ENCODE measurements around the gene PHF23.

Gene PHF23

DNA sequence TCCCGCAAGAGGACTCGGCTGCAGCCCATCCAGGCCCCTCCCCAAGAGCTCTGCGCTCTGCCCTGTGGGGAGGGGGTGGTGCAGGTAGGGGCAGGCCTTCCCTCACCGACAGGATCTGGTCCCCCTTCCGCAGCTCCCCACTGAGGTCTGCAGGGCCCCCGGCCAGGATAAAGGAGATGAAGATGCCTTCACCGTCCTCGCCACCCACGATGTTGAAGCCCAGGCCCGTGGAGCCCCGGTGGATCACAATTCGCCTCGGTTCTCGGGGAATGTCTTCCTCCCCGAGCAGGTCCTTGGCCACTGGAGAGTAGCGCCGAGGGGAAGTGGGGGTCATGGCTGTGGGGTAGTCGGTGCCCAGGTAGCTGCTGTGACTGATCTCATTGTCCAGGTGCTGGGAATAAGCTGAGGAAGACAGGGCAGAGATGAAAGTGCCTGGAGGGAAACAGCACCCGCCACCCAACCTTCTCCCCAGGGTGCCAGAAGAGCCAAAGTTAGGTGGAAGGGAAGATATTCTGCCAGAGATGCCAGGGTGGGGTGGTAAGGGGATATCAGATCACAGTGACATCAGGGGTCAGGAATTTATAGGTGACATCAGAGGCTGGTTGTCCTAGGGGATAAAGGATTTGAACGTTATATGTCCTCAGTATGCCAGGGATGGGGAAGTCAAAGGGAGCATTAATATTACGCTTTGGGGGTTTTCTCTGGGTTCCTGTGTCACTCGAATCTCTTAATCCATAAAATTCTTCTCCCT is 42.4 kb downstream of the PHF23 start:
- DNase-seq: no peak

DNA sequence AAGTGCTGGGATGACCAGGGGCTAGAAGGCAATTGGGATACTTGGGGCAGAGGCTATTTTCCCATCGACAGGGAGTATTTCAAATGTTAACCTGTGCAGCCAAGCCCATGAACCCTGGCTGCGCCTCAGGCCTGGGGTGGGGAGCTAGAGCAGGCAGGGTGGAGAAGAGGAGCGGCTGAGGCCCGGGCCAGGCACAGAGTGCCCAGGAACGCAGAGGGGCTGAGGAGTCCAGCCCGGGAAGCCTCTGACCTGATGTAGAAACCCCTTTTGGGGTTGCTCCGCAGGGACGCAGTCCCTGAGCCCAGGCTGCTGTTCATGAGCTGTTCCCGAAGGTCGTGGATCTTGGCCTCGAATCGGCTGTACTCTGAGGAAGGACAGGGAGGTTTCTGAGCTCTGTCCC is 43.3 kb downstream of the PHF23 start:
- no peak for DNase-seq

DNA sequence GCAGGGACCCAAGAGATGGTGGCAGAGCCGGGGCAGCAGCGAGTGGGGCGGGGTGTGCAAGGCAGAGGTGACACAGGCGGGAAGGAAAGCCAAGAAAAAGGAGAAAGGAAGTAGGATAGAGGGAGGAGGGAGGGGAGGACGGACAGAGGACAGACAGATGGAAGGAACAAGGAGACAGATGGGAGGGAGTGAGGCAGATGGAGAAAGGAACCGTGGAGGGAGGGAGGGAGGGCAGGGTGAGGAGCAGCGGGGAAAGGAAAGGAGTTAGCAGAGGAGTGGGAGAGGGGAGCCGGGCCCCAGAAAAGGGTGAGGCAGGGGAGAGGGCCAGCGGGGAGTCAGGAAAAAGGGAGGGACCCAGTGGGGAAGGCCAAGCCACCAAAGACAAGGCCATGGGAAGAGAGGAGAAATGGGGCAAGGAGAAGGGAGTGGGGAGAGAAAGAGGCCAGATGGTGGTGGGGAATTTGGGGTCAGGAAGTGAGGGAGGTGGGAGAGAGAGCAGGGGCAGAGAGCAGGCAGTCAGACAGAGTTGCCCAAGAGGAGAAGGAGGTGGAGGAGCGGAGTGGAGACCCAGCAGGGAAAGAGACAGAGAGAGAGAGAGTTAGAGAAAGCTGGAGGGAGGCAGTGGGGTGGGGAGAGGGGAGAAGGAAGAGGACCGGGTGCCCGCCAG is 46.9 kb downstream of the PHF23 start:
- DNase-seq: no peak

DNA sequence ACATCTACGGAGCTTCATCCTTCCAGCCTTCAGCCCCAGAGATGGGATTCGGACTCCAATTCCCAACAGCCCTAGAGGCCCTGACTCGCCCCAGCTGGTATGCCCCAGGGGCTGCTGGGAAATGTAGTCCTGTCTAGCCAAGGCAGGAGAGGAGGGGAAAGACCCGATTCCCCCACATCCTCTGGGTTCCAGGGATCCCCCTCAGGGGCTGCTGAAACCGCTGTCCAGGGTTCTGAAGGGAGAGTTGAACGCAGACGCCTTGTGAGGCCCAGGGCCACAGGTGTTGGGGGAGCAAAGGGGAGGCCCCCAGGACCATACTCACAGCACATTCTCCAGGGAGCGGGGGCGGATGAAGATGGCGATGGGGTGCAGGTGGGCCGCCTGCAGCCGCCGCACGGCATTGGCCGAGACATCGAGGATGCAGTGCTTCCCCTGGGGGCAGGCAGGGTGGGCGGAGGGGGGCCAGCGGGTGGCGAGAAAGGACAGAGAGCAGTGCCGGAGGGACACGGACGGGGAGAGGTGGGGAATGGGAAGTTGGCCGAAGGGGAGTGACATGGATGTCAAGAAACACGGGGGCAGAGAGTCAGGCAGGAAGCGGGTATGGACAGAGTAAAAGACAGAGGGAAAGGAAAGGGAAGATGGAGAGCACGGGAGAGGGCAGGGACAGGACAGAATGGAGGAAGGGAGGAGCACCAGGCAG is 47.5 kb downstream of the PHF23 start:
- DNase-seq: no peak

DNA sequence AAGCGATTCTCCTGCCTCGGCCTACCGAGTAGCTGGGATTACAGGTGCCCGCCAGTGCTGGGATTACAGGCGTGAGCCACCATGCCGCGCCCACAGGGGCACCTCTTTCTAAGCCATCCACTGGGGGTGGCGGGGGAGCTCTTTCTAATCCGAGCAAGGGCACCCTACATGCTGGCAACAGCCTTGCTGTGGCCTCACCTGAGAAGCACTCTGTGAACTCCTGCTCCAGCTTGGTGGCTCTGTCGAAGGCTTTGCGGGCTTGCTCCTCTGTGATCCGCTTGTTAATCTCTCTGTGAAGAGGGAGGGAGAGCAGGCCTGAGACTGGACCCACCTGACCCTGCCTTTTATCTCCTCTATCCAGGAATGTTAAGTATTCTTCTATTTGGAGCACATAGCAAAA is 48.2 kb downstream of the PHF23 start:
- no peak for DNase-seq

DNA sequence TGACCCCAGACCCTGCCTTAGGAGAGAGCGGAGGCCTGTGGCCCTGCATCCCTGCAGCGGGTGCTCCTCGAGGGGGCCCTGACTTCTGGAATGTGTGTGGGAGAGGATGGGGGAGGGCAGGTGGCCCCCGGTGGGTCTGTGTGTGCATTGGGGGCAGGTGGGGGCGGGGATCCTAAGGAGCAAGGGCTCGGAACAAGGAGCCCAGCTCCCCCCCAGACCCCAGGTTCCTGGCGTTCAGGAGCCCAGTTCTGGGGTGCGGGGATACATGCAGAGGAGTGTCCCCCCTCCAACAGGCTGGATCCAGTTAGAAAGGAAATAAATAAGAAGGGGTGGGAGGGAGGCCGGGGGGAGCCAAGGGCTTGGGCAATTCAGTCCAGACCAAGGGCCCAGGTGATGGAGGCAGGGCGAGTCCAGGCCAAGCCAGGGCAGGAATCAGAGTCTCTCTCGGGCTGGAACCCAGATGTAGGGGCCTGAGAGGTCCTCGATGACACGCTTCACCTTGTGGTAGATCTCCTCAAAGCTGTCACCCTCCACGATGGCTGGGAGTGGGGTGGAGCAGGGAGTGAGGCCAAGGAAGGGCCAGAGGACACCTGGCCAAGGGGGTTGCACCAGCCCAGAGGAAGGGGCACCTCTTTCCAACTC is 48.9 kb downstream of the PHF23 start:
- DNase-seq: no peak

DNA sequence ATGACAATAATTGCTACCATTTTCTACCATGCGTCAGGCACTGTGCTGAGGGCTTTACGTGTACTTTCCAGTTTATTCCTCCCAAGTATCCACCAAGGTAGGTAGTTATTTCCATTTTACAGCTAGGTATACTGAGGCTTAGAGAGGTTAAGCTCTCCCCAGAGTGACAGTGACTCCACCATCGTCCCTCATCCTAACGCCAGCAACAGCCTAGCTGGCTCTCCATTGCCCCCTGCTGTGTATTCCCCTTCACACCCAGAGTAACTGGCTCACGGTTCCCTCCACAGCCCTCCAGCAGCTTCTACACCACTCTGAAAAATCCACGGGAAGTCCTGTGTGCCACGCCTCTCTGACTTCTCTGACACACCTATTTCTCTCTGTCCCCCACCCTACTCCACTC is 53.0 kb downstream of the PHF23 start:
- DNase-seq: no peak
